Measurements from ENCODE around the gene MUC5B. TPM values are rescaled to one million over a fixed set of nuclear protein-coding genes. Genes with fewer than 3 reads are reported as not detected.
A peak's percentile ranks its signal among the peaks of the same experiment; 100 is the strongest.

MUC5B gene
- total and polyA plus RNA-seq, 7 experiments from 2014 or later: not detected

DNA sequence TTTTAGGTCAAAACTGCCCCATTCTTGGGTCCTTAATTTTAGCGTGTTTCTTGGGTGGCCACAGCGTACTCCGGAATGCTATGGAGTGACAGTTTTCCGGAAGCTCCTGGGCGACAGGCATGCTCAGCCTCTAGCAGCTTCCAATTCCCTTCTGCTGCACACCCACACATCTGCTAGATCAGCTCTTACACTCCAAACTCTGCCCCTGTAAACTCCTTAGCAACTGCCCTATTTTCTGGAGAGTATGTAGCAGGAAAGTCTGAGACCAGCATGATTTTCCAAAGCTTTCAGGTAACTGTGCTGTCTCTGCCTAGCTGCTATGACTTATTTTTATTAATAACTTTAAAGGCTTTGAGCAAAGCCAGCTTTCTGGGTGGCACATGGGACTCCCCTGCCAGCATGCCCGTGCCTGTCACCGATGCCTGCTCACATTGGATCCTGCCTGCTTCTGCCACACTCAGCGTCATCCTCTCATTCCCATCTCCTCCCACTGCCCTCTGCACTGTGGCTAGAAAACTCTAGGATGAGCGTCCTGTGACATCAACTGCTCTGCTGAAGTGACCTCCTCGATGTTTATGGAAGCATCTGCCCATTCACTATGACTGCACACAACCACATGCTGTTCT, 69.3 kb downstream of the MUC5B start:
- peak overlapping the region in 1 of 9 donors; percentile 51 for H3K27ac Mint-ChIP-seq
- ChIA-PET POLR2A (no interaction called here), CTCF (no interaction called here)
- Histone ChIP-seq H3K9me3 (ENCODE audit: control insufficient read depth in 2 of 3, low read length in 3 of 3) (no peaks in the 10 kb centered on the region), H3K27ac (ENCODE audit: low read depth, low read length) (no peak overlapping the region), H3K4me1 (ENCODE audit: control insufficient read depth in 2 of 2, insufficient read depth in 2 of 2, low read length in 2 of 2) (no peaks in the 10 kb centered on the region), H3K4me3 (ENCODE audit: low read length) (no peak overlapping the region), H3K36me3 (ENCODE audit: control insufficient read depth in 2 of 3, insufficient read depth in 3 of 3, low read length in 3 of 3) (peaks cover 4 to 73% (median 21%) of the 10 kb centered on the region in 3 experiments), H3K27me3 (ENCODE audit: control insufficient read depth in 2 of 2, insufficient read depth in 2 of 2, low read length in 2 of 2) (no peaks in the 10 kb centered on the region)
- peaks cover 0 to 1% (median 0%) of the 10 kb centered on the region in 11 donors for H3K9me3 Mint-ChIP-seq
- ATAC-seq (no peak), DNase-seq (no peak)
- no peaks in the 10 kb centered on the region for H3K27me3 Mint-ChIP-seq
- H3K4me1 Mint-ChIP-seq: peaks cover 0 to 17% (median 0%) of the 10 kb centered on the region in 7 donors
- peaks cover 0 to 15% (median 13%) of the 10 kb centered on the region in 5 donors for H3K36me3 Mint-ChIP-seq
- intact Hi-C loops (cut with micrococcal nuclease): no loop called here
- no peak overlapping the region for H3K4me3 Mint-ChIP-seq

DNA sequence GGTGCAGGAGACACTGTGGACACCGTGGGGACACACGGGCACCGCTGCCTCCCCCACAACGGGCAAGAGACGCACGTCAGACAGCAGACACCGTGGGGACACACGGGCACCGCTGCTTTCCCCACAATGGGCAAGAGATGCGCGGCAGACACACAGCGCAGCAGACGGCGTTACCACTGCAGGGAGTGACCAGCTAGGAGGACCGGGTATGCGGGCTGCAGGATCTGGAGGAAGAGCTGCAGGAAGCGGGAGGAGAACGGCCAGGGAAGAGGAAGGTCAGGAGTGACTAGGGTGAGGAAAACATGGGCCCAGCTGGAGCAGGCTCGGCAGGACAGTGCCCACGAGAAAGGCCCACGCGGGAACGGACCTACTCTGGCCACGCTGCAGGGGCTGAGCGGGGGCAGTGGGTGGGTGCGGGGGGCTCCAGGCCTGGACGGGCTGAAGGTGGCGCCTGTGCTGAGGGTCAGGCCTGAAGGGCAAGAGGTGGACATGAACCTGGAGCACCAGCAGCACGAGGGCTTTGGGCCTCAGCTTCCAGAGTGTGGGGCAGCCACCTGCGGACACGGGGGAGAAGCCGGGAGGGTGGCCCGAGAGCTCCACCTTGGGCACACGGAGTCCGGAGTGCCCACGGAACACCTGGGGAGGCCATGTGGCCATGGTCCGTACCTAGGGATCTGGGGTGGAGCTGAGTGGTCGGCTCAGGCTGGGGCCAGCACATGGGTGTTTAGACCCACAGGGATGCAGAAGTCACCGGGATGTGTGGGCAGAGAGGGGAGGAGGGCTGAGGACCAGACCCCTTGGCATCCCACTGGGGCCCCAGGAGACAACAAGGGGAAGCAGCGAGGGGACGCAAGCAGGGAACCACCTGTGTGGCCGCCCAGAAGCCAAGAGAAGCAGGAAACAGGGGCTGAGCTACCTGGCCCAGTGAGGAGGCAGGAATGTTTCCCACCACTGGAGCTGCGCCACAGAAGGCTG, 70.1 kb downstream of the MUC5B start:
- peaks cover 0 to 1% (median 0%) of the 10 kb centered on the region in 11 donors for H3K9me3 Mint-ChIP-seq
- intact Hi-C loops (cut with micrococcal nuclease): no loop called here
- H3K4me1 Mint-ChIP-seq: peaks cover 0 to 17% (median 0%) of the 10 kb centered on the region in 7 donors
- peak in 1 of 9 donors; percentile 8 for DNase-seq
- Histone ChIP-seq H3K9me3 (ENCODE audit: control insufficient read depth in 2 of 3, low read length in 3 of 3) (no peaks in the 10 kb centered on the region), H3K4me1 (ENCODE audit: control insufficient read depth in 2 of 2, insufficient read depth in 2 of 2, low read length in 2 of 2) (no peaks in the 10 kb centered on the region), H3K36me3 (ENCODE audit: control insufficient read depth in 2 of 3, insufficient read depth in 3 of 3, low read length in 3 of 3) (peaks cover 4 to 78% (median 21%) of the 10 kb centered on the region in 3 experiments), H3K27ac (ENCODE audit: low read depth, low read length) (no peak overlapping the region), H3K4me3 (ENCODE audit: low read length) (no peak overlapping the region), H3K27me3 (ENCODE audit: control insufficient read depth in 2 of 2, insufficient read depth in 2 of 2, low read length in 2 of 2) (no peaks in the 10 kb centered on the region)
- ChIA-PET CTCF (interaction anchor here (1.2 kb wide), 1 partner anchor 281 kb away, joined by 4 read pairs; no protein-coding TSS in a partner anchor), POLR2A (no interaction called here)
- no peak for ATAC-seq
- H3K36me3 Mint-ChIP-seq: peaks cover 0 to 14% (median 13%) of the 10 kb centered on the region in 5 donors
- no peaks in the 10 kb centered on the region for H3K27me3 Mint-ChIP-seq
- peak overlapping the region in 2 of 9 donors; percentile 51 to 58 for H3K27ac Mint-ChIP-seq
- no peak overlapping the region for H3K4me3 Mint-ChIP-seq

DNA sequence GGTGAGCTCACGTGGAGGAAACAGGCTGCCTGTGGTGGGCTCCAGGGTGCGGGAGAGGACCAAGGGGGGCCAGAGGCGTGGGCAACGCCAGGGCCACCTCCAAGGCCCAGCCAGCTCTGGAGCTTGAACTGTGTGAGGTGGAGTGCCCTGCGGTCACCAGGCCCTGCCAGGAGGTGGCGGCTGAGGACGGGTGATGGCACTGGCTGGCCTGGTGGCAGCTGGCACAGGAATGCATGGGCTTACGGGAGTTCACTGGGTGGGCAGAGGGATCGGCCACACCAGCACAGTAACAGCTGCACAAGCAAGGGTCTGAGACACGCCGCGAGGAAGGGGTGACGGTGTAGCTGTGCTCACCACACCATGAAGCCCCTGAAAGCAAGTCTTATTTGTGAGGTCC, 70.8 kb downstream of the MUC5B start:
- H3K9me3 Mint-ChIP-seq: peaks cover 0 to 1% (median 0%) of the 10 kb centered on the region in 11 donors
- no peak overlapping the region for H3K27ac ChIP-seq (ENCODE audit: low read depth, low read length)
- no peak overlapping the region for H3K4me3 ChIP-seq (ENCODE audit: low read length)
- peaks cover 4 to 77% (median 14%) of the 10 kb centered on the region in 3 experiments for H3K36me3 ChIP-seq (ENCODE audit: control insufficient read depth in 2 of 3, insufficient read depth in 3 of 3, low read length in 3 of 3)
- ATAC-seq (peak; percentile 53), DNase-seq (peak in 2 of 9 donors; percentile 5 to 8)
- CTCF ChIA-PET: interaction anchor here (1.2 kb wide), 1 partner anchor 280 kb away, joined by 4 read pairs; no protein-coding TSS in a partner anchor
- no peak overlapping the region for H3K27ac Mint-ChIP-seq
- H3K27me3 ChIP-seq (ENCODE audit: control insufficient read depth in 2 of 2, insufficient read depth in 2 of 2, low read length in 2 of 2): no peaks in the 10 kb centered on the region
- H3K9me3 ChIP-seq (ENCODE audit: control insufficient read depth in 2 of 3, low read length in 3 of 3): no peaks in the 10 kb centered on the region
- POLR2A ChIA-PET: no interaction called here
- no peaks in the 10 kb centered on the region for H3K27me3 Mint-ChIP-seq
- H3K36me3 Mint-ChIP-seq: peaks cover 0 to 14% (median 13%) of the 10 kb centered on the region in 5 donors
- peaks cover 0 to 20% (median 5%) of the 10 kb centered on the region in 7 donors for H3K4me1 Mint-ChIP-seq
- H3K4me3 Mint-ChIP-seq: no peak overlapping the region
- no peaks in the 10 kb centered on the region for H3K4me1 ChIP-seq (ENCODE audit: control insufficient read depth in 2 of 2, insufficient read depth in 2 of 2, low read length in 2 of 2)
- intact Hi-C loops (cut with micrococcal nuclease): no loop called here

DNA sequence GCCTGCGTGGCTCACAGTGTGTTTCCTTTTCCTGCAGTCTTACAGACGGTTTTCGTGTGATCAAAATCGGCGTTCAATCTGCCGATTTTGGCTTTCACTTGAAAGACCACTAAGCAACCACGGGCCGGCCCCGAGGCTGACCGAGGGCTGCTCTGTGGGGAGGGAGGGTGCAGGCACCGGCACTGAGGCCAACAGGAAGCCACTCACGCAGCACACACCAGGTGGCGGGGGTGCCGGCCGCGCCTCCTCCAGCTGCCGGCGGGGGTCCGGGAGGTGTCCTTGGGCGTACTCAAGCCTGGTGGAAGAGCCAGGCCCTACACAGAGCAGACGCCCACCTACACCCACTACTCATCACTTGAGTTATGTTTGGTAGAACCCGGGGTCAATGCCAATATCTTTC, 72.2 kb downstream of the MUC5B start:
- no peak for DNase-seq
- no peak for ATAC-seq
- H3K4me1 Mint-ChIP-seq: peaks cover 0 to 24% (median 10%) of the 10 kb centered on the region in 7 donors
- CTCF ChIA-PET: no interaction called here
- POLR2A ChIA-PET: no interaction called here
- H3K27ac Mint-ChIP-seq: no peak overlapping the region
- Histone ChIP-seq H3K9me3 (ENCODE audit: control insufficient read depth in 2 of 3, low read length in 3 of 3) (no peaks in the 10 kb centered on the region), H3K27me3 (ENCODE audit: control insufficient read depth in 2 of 2, insufficient read depth in 2 of 2, low read length in 2 of 2) (no peaks in the 10 kb centered on the region), H3K27ac (ENCODE audit: low read depth, low read length) (no peak overlapping the region), H3K36me3 (ENCODE audit: control insufficient read depth in 2 of 3, insufficient read depth in 3 of 3, low read length in 3 of 3) (peaks cover 0 to 62% (median 4%) of the 10 kb centered on the region in 3 experiments), H3K4me1 (ENCODE audit: control insufficient read depth in 2 of 2, insufficient read depth in 2 of 2, low read length in 2 of 2) (no peaks in the 10 kb centered on the region), H3K4me3 (ENCODE audit: low read length) (no peak overlapping the region)
- intact Hi-C loops (cut with micrococcal nuclease): no loop called here
- peaks cover 0 to 13% (median 8%) of the 10 kb centered on the region in 5 donors for H3K36me3 Mint-ChIP-seq
- H3K4me3 Mint-ChIP-seq: no peak overlapping the region
- H3K9me3 Mint-ChIP-seq: peaks cover 0 to 1% (median 0%) of the 10 kb centered on the region in 11 donors
- H3K27me3 Mint-ChIP-seq: no peaks in the 10 kb centered on the region

DNA sequence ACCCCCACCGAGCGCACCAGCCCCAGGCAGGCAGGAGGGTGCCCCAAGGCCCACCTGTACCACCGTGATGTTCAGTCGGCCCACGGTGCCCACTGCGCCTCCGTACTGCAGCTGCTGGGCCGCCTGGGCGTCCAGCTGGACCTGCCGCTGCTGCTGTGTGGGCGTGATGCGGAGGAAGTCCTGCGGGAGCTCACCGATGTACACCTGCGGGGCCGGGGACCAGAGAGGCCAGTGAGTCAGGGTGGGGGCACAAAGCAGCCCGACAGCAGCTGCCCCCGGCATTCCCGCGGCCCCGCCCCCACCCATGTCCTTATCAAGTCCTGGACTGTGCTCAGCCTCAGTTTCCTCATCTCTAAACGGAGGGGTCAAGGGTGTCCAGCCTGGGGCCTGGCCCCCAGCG, 72.7 kb downstream of the MUC5B start:
- Mint-ChIP-seq H3K36me3 (peaks cover 0 to 13% (median 8%) of the 10 kb centered on the region in 5 donors), H3K4me1 (peaks cover 0 to 24% (median 12%) of the 10 kb centered on the region in 7 donors), H3K9me3 (peaks cover 0 to 1% (median 0%) of the 10 kb centered on the region in 11 donors), H3K27ac (no peak overlapping the region), H3K4me3 (no peak overlapping the region), H3K27me3 (no peaks in the 10 kb centered on the region)
- DNase-seq: no peak
- Histone ChIP-seq H3K4me1 (ENCODE audit: control insufficient read depth in 2 of 2, insufficient read depth in 2 of 2, low read length in 2 of 2) (no peaks in the 10 kb centered on the region), H3K27ac (ENCODE audit: low read depth, low read length) (no peak overlapping the region), H3K4me3 (ENCODE audit: low read length) (no peak overlapping the region), H3K9me3 (ENCODE audit: control insufficient read depth in 2 of 3, low read length in 3 of 3) (no peaks in the 10 kb centered on the region), H3K36me3 (ENCODE audit: control insufficient read depth in 2 of 3, insufficient read depth in 3 of 3, low read length in 3 of 3) (peaks cover 0 to 57% (median 4%) of the 10 kb centered on the region in 3 experiments), H3K27me3 (ENCODE audit: control insufficient read depth in 2 of 2, insufficient read depth in 2 of 2, low read length in 2 of 2) (no peaks in the 10 kb centered on the region)
- POLR2A ChIA-PET: no interaction called here
- intact Hi-C loops (cut with micrococcal nuclease): no loop called here
- no peak for ATAC-seq
- CTCF ChIA-PET: no interaction called here

DNA sequence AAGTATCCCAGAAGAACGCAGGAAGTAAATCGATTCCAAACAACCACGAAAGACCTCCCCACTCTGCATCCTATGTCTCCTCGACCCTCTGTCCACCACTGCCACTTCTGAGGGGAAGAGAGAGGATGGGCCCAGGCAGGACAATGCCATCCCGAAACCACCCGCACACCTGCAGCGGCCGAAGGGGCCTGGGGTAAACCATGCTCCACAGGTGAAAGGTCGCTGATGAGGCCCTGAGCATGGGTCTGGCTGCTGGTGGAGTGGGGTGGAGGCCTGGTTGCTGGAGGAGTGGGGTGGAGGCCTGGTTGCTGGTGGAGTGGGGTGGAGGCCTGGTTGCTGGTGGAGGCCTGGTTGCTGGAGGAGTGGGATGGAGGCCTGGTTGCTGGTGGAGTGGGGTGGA, 73.4 kb downstream of the MUC5B start:
- H3K4me3 ChIP-seq (ENCODE audit: low read length): no peak overlapping the region
- H3K36me3 Mint-ChIP-seq: peaks cover 0 to 9% (median 6%) of the 10 kb centered on the region in 5 donors
- no peak overlapping the region for H3K27ac ChIP-seq (ENCODE audit: low read depth, low read length)
- no peaks in the 10 kb centered on the region for H3K27me3 ChIP-seq (ENCODE audit: control insufficient read depth in 2 of 2, insufficient read depth in 2 of 2, low read length in 2 of 2)
- ATAC-seq (no peak), DNase-seq (peak in 1 of 9 donors; percentile 1)
- no peaks in the 10 kb centered on the region for H3K27me3 Mint-ChIP-seq
- intact Hi-C loops (cut with micrococcal nuclease): no loop called here
- H3K4me1 ChIP-seq (ENCODE audit: control insufficient read depth in 2 of 2, insufficient read depth in 2 of 2, low read length in 2 of 2): no peaks in the 10 kb centered on the region
- ChIA-PET POLR2A (no interaction called here), CTCF (no interaction called here)
- peaks cover 0 to 1% (median 0%) of the 10 kb centered on the region in 11 donors for H3K9me3 Mint-ChIP-seq
- H3K36me3 ChIP-seq (ENCODE audit: control insufficient read depth in 2 of 3, insufficient read depth in 3 of 3, low read length in 3 of 3): peaks cover 0 to 51% (median 4%) of the 10 kb centered on the region in 3 experiments
- no peak overlapping the region for H3K4me3 Mint-ChIP-seq
- no peaks in the 10 kb centered on the region for H3K9me3 ChIP-seq (ENCODE audit: control insufficient read depth in 2 of 3, low read length in 3 of 3)
- peaks cover 0 to 26% (median 15%) of the 10 kb centered on the region in 7 donors for H3K4me1 Mint-ChIP-seq
- no peak overlapping the region for H3K27ac Mint-ChIP-seq

Data from naive thymus-derived CD4-positive, alpha-beta T cell (primary cell).